Ramos (cell line): ENCODE data around the gene SGMS1.

Experiments used
- in situ Hi-C: fragments of 300-500 bp; cut with MboI; formaldehyde crosslinking; loops from one replicate; pipeline ENCODE4 v1.14.3; 2022; ENCODE audit warnings: low sequenced_read_pairs; ENCODE audit not compliant: unreplicated experiment

Gene SGMS1

GRCh38 chr10:50326172-50326555, 297.6 kb downstream of the SGMS1 start:
- in situ Hi-C loops, result no loop called here

GRCh38 chr10:50325449-50326171, 298.1 kb downstream of the SGMS1 start:
- in situ Hi-C loops, result no loop called here

- in situ Hi-C loops, result no loop called here
Observed at GRCh38 chr10:50324680-50325393, 298.9 kb downstream of the SGMS1 start.

GRCh38 chr10:50324046-50324445, 299.7 kb downstream of the SGMS1 start:
- in situ Hi-C loops, result no loop called here

- in situ Hi-C loops, result no loop called here
Observed at GRCh38 chr10:50322077-50322476, 301.7 kb downstream of the SGMS1 start.

- in situ Hi-C loops, result no loop called here
Observed at GRCh38 chr10:50318129-50318528, 305.6 kb downstream of the SGMS1 start.

- in situ Hi-C loops, result no loop called here
Observed at GRCh38 chr10:50316695-50317648, 306.8 kb downstream of the SGMS1 start.

GRCh38 chr10:50316174-50316573, 307.6 kb downstream of the SGMS1 start:
- in situ Hi-C loops, result no loop called here

- in situ Hi-C loops, result no loop called here
Observed at GRCh38 chr10:50315424-50315823, 308.3 kb downstream of the SGMS1 start.

- in situ Hi-C loops, result no loop called here
Observed at GRCh38 chr10:50314169-50315071, 309.3 kb downstream of the SGMS1 start.

GRCh38 chr10:50312464-50313437, 311.0 kb downstream of the SGMS1 start:
- in situ Hi-C loops, result no loop called here

- in situ Hi-C loops, result no loop called here
Observed at GRCh38 chr10:50310560-50311174, 313.1 kb downstream of the SGMS1 start.

GRCh38 chr10:50309342-50309741, 314.4 kb downstream of the SGMS1 start:
- in situ Hi-C loops, result no loop called here

GRCh38 chr10:50304660-50305059, 319.1 kb downstream of the SGMS1 start:
- in situ Hi-C loops, result no loop called here

- in situ Hi-C loops, result no loop called here
Observed at GRCh38 chr10:50299948-50300669, 323.6 kb downstream of the SGMS1 start.

- in situ Hi-C loops, result no loop called here
Observed at GRCh38 chr10:50295367-50295766, 328.4 kb downstream of the SGMS1 start.

- in situ Hi-C loops, result no loop called here
Observed at GRCh38 chr10:50294582-50294981, 329.2 kb downstream of the SGMS1 start.
